ENCODE measurements around the gene ANKRD7.

DNA sequence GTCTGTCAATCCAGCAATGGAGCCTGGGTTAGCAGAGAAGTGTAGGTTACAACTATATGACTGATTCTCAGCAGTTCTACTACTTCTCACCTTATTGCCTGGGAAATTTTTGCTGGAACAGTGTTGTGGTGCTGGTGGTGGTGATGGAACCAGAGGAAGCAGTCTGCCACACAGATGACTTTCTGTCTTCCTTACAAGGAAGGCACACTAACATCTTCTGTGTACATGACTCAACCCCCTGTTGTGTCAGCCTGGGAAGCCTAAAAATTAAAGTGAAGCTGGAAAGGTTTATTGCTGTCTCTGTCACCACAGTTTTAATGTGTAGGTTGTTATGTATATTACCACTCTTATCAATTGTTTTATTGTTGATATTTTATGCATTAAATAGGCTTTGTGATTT lies 40.3 kb downstream of the ANKRD7 start:
- TF ChIP-seq, protein P1, sequence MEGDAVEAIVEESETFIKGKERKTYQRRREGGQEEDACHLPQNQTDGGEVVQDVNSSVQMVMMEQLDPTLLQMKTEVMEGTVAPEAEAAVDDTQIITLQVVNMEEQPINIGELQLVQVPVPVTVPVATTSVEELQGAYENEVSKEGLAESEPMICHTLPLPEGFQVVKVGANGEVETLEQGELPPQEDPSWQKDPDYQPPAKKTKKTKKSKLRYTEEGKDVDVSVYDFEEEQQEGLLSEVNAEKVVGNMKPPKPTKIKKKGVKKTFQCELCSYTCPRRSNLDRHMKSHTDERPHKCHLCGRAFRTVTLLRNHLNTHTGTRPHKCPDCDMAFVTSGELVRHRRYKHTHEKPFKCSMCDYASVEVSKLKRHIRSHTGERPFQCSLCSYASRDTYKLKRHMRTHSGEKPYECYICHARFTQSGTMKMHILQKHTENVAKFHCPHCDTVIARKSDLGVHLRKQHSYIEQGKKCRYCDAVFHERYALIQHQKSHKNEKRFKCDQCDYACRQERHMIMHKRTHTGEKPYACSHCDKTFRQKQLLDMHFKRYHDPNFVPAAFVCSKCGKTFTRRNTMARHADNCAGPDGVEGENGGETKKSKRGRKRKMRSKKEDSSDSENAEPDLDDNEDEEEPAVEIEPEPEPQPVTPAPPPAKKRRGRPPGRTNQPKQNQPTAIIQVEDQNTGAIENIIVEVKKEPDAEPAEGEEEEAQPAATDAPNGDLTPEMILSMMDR (IDR thresholded peaks at IDR 0.05; ENCODE audit: low read depth, low read length, missing input control): no peak
- no peak for TF ChIP-seq RAD21 (IDR thresholded peaks at IDR 0.05)
- TF ChIP-seq GABPA (IDR thresholded peaks at IDR 0.05 in 1 of 2, conservative IDR thresholded peaks at IDR 0.05 in 1 of 2): no peak
- no peak for TF ChIP-seq EGR1 (IDR thresholded peaks at IDR 0.05; ENCODE audit: low read depth in 2 of 2)
- TF ChIP-seq, protein P2, sequence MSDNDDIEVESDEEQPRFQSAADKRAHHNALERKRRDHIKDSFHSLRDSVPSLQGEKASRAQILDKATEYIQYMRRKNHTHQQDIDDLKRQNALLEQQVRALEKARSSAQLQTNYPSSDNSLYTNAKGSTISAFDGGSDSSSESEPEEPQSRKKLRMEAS (IDR thresholded peaks at IDR 0.05): no peak
- TF ChIP-seq REST (IDR thresholded peaks at IDR 0.05): no peak
- TF ChIP-seq NR2F2 (IDR thresholded peaks at IDR 0.05): no peak
- no peak for TF ChIP-seq RXRA (IDR thresholded peaks at IDR 0.05)
- TF ChIP-seq YY1 (IDR thresholded peaks at IDR 0.05): no peak

Measured in liver (tissue), 3 donors.